ENCODE results near the gene AMPH. TPM values are rescaled to one million over a fixed set of nuclear protein-coding genes. Genes with fewer than 3 reads are reported as not detected.
"Not testable (repeated sequence)": the region's sequence is repeated elsewhere in the genome, so short reads cannot be mapped to it uniquely, and the experiment has no call there.

The AMPH gene
- total RNA-seq, 1 donor from 2014 or later, result 13.3 TPM

GRCh38 chr7:38360776-38361175 is 270.4 kb downstream of the AMPH start:
- H3K4me3 ChIP-seq, result no peak overlapping the region
- no peak overlapping the region for H3K27ac ChIP-seq
- H3K9me3 ChIP-seq, result no peaks in the 10 kb centered on the region
- H3K4me1 ChIP-seq, result no peaks in the 10 kb centered on the region
- H3K36me3 ChIP-seq, result no peaks in the 10 kb centered on the region
- no peak for DNase-seq (ENCODE audit: extremely low spot score in 2 of 2)
- no peaks in the 10 kb centered on the region for H3K27me3 ChIP-seq
- TF ChIP-seq POLR2A (IDR thresholded peaks at IDR 0.05) (no peak), CTCF (IDR thresholded peaks at IDR 0.05) (no peak), POLR2AphosphoS5 (IDR thresholded peaks at IDR 0.05; ENCODE audit: insufficient read depth in 1 of 2, low read depth in 1 of 2) (no peak)
- intact Hi-C loops (cut with DNase I), result no loop called here

GRCh38 chr7:38359071-38359601 is 272.0 kb downstream of the AMPH start:
- H3K9me3 ChIP-seq; H3K4me1 ChIP-seq; H3K27me3 ChIP-seq; H3K36me3 ChIP-seq; intact Hi-C loops (cut with DNase I); H3K4me3 ChIP-seq; H3K27ac ChIP-seq; DNase-seq (ENCODE audit: extremely low spot score in 2 of 2): not testable (repeated sequence)
- TF ChIP-seq CTCF (IDR thresholded peaks at IDR 0.05), result peak in 1 of 3 experiments; percentile 53

GRCh38 chr7:38358273-38358831 is 272.8 kb downstream of the AMPH start:
- H3K27ac ChIP-seq; DNase-seq (ENCODE audit: extremely low spot score in 2 of 2); H3K36me3 ChIP-seq; H3K9me3 ChIP-seq; intact Hi-C loops (cut with DNase I); H3K4me1 ChIP-seq; H3K4me3 ChIP-seq; H3K27me3 ChIP-seq: not testable (repeated sequence)

- DNase-seq (ENCODE audit: extremely low spot score in 2 of 2); H3K4me1 ChIP-seq; H3K9me3 ChIP-seq; H3K36me3 ChIP-seq; H3K4me3 ChIP-seq; intact Hi-C loops (cut with DNase I); H3K27ac ChIP-seq; H3K27me3 ChIP-seq: not testable (repeated sequence)
- peak in 1 of 3 experiments; percentile 14 for TF ChIP-seq CTCF (IDR thresholded peaks at IDR 0.05)
Measured at GRCh38 chr7:38354271-38354851, 276.8 kb downstream of the AMPH start.

- H3K9me3 ChIP-seq; H3K27ac ChIP-seq; H3K4me1 ChIP-seq; H3K36me3 ChIP-seq; DNase-seq (ENCODE audit: extremely low spot score in 2 of 2); intact Hi-C loops (cut with DNase I); H3K27me3 ChIP-seq; H3K4me3 ChIP-seq: not testable (repeated sequence)
Measured at GRCh38 chr7:38353431-38353881, 277.7 kb downstream of the AMPH start.

- TF ChIP-seq CTCF (IDR thresholded peaks at IDR 0.05), result no peak
- no peak for TF ChIP-seq POLR2AphosphoS5 (IDR thresholded peaks at IDR 0.05; ENCODE audit: insufficient read depth in 1 of 2, low read depth in 1 of 2)
- no peak for TF ChIP-seq POLR2A (IDR thresholded peaks at IDR 0.05)
- Histone ChIP-seq H3K4me1 (no peaks in the 10 kb centered on the region), H3K27ac (no peak overlapping the region), H3K36me3 (no peaks in the 10 kb centered on the region), H3K4me3 (no peak overlapping the region), H3K9me3 (no peaks in the 10 kb centered on the region), H3K27me3 (no peaks in the 10 kb centered on the region)
- intact Hi-C loops (cut with DNase I), result no loop called here
- DNase-seq (ENCODE audit: extremely low spot score in 2 of 2), result no peak
Measured at GRCh38 chr7:38351601-38352000, 279.6 kb downstream of the AMPH start.

GRCh38 chr7:38350777-38351176 is 280.4 kb downstream of the AMPH start:
- DNase-seq (ENCODE audit: extremely low spot score in 2 of 2); H3K4me3 ChIP-seq; H3K27ac ChIP-seq; H3K27me3 ChIP-seq; intact Hi-C loops (cut with DNase I); H3K36me3 ChIP-seq; H3K9me3 ChIP-seq; H3K4me1 ChIP-seq: not testable (repeated sequence)

- H3K36me3 ChIP-seq; H3K4me3 ChIP-seq; H3K27me3 ChIP-seq; H3K4me1 ChIP-seq; H3K27ac ChIP-seq; intact Hi-C loops (cut with DNase I); H3K9me3 ChIP-seq; DNase-seq (ENCODE audit: extremely low spot score in 2 of 2): not testable (repeated sequence)
Measured at GRCh38 chr7:38349869-38350583, 281.1 kb downstream of the AMPH start.
